ENCODE results near the gene PSKH1.
"Not testable (repeated sequence)": the region's sequence is repeated elsewhere in the genome, so short reads cannot be mapped to it uniquely, and the experiment has no call there.

The PSKH1 gene

DNA sequence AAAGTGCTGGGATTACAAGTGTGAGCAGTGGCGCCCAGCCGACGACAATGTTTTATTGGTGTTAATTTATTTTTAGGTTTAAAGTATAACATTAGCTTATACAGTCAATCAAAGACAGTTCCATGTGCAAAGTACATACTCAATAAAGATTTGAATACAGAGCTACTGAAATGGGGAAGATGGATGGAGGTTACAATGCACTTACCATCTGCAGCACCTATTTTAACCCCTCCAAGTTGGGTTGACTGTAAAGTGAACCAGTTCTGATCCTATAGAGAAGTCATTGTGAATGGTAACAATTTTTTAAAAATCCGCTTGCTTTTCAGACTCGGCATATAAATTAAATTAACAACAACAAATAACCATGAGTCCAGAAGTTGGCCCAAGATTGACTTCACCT, 679 bp upstream of the PSKH1 start:
- no peak for DNase-seq

DNA sequence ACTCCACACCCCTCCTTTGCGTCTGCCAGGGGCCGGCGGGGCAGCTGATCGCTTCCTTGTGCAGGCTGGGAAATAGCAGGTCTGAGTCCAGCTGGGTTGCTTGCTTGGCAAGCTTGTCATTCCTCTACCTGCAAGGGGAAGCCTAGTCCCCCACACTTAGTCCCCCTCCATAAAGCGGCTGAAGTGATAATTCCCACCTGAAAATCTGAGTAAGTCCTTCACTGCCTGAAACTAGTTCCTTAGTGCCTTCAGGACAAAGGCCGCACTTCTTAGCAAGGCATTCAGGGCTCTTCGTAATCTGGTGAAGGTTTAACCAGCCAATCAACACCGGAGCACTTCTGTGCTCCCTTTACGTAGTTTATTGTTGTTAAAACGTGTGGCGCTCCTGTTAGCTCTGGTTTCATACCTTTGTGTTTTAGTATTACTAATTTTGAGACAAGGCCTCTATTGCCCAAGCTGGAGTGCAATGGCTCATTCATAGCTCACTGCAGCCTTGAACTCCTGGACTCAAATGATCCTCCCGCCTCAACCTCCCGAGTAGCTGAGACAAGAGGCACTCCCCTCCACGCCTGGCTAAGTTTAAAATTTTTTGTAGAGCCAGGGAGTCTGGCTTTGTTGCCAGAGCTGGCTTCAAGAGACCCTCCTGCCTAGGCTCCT, 817 bp downstream of the PSKH1 start:
- DNase-seq = no peak

DNA sequence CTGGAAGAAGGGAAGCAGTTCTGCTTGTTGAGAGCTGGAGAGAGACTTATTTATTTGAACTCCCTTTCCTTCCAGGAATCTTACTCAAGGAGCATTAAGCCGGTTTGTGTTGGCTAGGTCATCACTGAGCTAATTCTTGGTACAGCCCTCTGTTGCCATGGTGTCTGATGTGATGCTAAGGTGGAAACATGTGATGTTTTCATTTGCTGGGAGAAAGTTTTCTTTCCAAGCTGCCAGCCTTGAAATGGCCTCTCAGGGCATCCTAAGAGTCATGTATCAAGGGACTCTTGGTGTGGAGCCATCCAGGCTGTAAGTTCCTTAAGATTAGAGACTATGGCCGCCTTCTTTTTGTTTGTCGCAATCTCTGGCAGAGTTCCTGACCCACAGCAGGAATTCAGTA, 4.2 kb downstream of the PSKH1 start:
- DNase-seq = no peak

DNA sequence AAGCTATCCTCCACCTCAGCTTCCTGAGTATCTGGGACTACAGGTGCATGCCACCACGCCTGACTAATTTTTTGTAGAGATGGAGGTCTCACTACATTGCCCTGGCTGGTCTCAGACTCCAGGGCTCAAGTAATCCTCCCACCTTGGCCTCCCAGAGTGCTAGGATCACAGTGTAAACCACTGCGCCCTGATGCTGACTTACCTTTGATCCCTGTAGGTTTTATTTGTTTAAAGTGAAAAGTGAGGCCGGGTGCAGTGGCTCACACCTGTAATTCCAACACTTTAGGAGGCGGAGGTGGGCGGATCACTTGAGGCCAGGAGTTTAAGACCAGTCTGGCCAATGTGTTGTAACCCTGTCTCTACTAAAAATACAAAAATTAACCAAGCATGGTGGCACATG, 8.7 kb downstream of the PSKH1 start:
- no peak for DNase-seq

DNA sequence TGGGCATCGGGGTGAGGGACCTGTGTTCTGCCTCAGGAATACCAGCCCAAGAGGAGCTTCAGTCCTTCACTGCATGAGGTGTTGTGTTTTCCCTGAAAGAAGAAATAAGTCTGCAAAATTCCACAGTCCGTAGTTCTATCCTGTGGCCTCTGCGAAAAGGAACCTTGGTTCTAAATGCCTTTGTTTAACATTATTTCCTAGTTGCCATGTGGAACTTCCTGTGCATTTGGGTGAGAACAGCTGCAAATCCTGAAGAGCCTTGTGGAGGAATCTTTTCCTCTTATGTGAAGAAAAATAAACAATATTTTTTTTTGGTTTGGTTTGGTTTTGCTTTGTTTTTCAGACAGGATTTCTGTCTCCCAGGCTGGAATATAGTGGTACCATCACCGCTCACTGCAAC, 9.8 kb downstream of the PSKH1 start:
- DNase-seq = no peak

DNA sequence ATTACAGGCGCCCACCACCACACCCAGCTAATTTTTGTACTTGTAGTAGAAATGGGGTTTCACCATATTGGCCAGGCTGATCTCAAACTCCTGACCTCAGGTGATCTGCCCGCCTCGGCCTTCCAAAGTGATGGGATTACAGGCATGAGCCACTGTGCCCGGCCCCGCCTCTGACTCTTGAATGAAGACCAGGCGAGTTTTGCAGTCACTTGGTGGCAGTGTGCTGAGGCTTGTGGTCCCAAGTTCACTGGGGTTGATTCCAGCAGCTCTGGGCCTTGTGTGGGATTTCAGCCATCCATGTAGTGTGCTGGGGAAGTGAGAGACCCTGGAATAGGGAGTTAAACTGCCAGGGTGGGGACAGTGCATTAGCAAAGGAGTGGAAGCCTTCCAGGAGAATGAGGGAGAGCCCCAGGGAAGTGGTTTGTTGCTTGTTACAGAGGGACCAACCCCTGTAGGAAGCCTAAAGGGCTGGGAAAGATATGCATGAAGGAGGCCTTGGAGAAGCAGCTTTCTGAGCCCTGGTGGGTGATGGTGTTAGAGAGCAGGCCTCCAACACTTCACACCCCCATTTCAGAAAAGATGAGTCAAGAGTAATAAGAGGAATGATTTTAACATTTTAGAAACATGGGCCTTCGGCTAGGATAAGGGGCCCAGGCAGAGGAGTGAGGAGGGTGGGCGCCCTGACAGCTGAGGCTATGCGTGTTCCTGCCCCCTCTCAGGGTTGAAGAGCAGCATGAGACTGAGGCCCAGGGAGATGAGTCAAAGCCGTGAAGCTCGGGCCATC, 14.5 kb downstream of the PSKH1 start:
- no peak for DNase-seq

DNA sequence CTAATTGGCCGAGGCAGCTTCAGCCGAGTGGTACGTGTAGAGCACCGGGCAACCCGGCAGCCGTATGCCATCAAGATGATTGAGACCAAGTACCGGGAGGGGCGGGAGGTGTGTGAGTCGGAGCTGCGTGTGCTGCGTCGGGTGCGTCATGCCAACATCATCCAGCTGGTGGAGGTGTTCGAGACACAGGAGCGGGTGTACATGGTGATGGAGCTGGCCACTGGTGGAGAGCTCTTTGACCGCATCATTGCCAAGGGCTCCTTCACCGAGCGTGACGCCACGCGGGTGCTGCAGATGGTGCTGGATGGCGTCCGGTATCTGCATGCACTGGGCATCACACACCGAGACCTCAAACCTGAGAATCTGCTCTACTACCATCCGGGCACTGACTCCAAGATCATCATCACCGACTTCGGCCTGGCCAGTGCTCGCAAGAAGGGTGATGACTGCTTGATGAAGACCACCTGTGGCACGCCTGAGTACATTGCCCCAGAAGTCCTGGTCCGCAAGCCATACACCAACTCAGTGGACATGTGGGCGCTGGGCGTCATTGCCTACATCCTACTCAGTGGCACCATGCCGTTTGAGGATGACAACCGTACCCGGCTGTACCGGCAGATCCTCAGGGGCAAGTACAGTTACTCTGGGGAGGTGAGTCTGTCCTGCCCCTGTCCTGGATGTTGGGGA, 16.1 kb downstream of the PSKH1 start:
- DNase-seq = no peak

DNA sequence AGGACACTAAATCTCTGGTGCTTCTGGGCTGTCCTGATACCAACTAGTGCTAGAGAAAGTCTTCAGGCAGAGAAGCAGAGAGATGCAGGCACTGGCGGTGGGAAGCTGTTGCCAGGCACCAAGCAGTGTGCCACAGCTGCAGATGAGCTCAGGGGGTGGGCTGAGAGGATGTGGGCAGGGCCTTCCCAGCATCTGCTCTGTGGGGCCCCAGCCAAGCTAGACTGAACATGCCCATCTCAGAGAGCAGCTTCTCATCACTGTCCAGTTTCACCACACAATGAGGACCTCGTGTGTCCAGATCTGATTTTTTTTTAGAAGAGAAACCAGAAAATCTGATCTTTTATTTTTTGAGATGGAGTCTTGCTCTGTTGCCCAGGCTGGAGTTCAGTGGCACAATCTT, 17.1 kb downstream of the PSKH1 start:
- DNase-seq = no peak

DNA sequence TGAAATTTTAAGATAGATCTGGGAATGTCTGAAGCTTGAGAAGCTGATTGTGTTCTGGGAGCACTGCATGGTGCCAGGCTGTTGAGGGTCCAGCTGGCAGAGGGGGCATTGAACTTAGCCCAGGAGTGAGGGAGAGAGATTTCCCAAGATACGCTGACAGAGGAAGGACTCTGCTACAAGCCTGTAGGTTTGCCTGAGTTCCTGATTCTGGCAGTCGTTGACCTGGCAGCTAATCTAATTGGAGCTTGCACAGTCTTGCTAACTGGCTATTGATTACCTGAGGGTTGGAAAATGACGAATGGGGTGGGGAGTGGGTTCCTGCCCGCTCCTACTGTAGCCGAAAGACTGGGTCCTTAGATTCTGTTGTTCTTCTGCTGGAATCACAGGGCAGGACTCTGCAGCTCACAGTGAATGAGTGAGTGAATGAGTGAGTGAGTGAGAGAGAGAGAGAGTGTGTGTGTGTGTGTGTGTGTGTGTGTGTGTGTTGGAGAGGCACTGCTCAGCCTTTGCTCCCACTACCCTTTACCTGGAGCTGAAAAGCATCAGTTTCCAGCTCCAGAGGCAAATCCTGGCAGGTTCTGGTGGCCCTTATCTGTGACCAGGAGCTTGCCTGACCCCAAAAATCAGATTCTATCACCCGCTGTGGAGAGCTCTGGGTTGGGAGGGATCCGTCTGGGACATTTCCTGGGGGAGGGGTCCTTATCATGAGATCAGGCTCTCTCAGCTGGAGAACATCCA, 21.9 kb downstream of the PSKH1 start:
- DNase-seq = no peak

DNA sequence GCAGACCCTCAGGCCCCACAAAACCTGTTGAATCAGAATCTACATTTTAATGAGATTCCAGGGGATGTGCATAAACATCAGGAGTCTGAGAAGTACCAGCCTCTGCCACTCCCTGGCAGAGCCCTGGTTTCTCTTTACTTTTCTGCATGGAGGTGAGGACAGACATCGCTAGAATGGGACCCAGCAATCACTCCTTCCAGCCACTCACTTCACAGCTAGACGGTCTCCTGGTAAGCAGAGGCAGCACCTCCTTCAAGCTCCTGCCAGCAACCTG, 22.4 kb downstream of the PSKH1 start:
- DNase-seq = not testable (repeated sequence)

DNA sequence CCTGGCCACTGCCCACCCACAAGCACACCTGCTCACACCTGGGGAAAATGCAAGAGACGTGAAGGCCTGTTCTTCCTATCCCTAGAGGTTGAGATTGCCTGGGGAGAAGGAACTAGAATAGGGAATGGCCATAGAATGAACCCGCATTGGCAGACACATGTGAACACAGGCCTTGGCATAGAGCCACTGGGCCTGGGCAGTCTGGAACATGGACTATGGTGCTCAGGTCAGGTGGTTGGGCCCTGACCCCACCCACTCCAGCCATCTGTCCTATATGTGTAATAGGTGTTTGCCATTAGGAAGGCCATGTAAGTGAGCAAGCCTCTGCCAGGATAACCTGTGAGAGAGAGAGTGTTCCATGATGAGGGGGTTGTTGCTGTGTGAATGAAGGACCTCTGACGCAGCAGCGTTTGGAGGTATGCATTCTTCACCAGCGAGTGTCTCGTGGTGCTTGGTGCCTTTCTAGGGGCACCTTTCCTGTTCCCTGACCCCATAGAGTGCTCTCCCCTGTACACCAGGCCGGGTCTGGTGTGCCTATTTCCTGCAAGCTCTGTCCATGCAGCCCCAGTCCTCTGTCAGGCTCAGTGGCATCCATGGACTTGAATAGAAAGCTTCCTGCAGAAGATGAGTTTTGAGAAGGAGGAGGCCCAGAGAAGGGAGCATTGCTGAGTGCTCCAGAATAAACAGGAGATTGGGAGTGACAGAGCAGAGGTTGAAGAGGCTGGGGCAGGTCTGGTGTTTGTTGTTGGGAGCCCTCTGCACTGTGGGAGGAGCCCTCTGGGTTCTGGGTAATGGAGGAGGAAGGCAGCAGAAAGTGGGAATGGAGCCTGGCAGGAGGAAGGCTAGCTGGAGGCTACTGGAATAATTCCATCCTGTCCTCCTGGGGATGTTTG, 23.0 kb downstream of the PSKH1 start:
- no peak for DNase-seq

DNA sequence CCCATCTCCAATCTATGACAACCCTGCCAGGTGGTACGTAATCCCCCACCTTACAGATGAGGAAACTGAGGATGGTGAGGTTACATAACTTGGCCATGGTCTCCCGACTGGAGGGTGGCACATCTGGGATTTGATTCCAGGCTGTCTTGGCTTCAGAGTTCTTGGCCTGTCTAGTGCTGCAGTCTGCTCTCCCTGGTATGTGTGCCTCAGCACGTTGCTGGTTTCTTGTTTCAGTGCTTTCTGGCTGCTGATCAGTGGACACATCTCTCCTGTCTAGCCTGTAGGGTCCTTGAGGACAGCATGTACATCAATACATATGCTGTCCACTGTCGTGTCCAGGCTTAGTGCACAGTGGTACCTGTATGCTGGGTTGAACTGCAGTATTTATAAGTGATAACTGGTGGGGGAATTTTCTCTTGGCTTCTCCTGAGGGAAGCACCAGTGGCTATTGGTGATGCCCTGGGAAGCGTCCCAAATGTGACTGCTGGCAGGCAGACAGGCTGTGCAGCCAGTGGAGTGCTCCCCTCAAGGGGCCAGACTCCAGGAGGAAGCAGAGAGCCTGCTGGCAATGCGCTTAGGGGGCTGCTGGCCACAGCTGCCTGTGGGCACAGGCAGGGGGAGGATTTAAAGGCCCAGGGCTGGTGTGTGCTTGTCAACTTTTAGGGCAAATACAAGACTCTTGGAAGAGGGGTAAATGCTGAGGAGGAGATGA, 24.2 kb downstream of the PSKH1 start:
- no peak for DNase-seq

DNA sequence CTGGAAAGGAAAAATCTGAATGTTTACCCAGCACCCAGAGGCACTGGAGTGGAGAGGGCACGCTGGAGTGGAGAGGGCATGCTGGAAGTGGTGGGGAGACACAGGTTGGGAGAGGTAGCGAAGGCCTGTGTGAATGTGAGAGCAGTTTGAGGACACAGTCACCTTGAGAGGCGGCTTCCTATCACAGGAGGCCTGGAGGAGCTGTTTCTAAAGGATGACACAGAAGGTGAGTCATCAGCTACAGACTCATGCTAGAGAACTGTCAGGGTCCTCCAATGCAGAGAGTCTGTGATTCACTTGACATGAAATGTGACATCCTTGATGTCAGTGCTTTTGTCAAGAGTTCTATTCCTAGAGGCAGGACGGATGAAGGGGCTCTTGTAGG, 24.8 kb downstream of the PSKH1 start:
- no peak for DNase-seq

DNA sequence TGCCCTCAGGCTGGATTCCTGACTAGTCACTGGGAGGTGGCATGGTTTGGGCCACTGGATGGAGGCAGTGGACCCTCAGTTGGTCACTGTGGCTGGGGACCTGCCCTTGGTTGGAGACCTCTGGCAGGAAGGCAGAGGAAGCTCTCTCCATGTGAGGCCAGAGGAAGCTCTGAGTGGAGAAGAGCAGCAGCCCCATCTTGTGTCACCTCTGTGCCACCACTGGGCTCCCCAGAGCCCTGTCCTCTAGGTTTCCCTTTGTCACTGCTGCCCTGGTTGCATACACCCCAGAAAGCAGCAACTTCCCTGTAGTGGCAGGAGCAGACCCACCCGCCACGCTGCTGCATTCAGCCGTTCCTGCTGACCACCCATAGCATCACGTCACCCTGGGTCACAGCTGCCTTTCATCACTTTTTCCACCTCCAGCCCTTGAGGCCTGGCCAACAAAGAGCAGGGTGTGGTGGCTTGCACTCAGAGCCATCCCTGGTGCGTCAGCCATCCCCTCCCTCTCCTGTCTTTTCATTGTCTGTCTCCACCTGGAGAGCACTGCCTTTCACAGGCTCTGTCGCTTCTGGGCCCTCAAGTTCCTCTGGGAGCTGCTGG, 26.7 kb downstream of the PSKH1 start:
- DNase-seq = no peak

DNA sequence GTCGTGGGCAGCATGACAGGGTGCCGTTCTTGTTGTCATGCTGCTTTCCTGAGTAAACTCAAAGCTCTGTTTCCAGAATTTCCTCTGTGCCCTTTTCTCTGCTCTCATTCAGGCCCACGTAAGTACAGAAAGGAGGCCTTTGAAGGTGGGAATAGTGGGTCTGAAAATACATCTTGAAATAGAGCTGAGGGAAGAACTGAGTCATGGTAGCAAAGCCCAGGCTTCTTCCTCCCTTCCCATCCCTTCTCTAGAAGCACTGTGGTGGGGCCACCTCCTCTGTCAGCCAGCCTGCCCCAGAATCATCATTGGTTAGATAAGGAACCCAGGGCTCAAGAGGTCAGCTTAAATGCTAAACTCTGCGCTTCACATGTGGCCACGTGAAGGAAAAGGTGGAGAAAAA, 29.2 kb downstream of the PSKH1 start:
- no peak for DNase-seq

DNA sequence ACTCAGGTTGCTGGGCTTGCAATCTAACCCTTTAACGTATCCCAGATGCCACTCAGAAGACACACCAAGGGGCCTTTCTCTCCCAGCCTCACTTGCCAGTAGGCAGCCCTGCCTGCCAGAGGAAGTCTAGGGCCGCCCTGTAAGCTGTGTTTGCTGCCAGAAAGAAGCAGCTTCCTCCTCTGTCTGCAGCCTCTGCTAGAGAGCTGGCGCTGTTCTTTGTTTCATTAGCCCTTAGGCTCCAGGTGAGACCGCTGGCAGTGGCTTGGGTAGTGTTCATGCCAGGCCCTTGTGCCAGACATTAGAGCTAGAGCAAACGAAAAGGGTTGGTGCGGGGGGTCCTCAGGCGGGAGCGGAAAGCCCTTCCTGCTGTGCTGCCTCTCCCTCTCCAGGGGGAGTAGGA, 29.7 kb downstream of the PSKH1 start:
- DNase-seq = no peak

DNA sequence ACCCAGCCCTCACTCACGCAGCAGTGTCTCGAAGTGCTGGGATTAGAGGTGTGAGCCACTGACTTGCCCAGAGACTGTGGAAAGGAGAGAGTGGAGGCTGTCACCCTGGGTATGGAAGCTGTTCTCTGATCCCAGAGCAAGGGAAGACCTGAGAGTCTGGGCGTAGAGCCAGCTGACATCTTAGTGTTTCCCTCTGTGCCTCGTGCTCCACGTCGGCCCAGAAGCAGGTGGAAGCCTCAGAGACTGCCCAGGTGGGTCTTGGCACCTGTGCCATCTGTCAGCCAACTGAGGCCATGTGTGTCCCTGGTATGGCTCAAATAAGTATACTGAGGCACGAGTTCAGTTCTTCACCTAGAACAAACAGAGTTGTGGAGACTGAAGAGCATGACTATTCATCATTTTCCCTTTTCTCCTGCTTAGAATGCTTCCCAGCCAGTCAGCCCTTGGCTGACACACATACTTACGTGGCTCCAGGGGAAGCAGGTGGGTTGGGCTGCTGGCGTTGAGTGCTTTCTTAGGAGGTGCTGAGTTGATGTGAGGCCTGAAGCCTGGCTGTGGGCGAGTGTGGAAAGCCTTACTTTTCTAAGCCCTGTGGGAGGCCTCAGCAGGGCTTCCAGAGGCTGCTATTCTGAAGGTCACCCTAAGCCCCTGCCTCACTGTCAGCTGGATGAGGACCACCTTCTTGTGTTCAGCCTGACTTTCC, 30.5 kb downstream of the PSKH1 start:
- no peak for DNase-seq

DNA sequence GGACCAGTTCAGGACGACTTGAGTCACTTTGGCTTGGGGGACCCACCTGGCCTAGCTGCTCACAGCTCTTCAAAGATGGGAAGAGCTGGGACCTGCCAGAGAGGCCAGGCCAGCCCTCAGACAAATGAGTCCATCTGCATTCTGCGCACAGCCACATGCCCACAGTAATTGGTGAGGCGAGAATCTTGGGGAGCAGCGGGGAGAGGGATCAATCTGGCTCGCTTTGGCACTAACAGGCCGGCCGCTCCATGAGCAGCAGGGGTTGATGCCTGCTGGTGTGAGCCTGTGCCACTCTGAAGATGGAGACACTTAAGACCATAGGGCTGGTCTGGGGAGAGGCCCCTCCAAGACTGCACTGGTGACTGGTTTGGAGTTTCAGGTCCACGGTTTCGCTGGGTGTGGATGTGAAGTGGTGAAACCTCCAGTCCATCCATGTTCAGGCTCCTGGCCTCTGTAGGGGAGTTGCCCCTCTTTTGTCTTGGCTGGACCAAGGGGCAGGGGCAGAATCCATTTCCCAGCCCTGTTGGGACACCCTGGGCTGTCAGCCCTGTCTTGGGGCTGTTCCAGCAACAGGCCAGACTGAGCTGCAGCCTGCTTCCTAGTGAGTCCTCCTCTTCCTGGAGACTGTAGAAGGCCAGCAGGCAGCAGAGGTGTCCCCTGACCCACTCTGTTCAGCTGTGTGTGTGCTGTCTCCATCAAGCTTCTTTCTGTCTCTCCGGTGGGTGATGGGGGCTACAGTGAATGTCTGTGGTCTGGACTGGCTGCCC, 31.3 kb downstream of the PSKH1 start:
- no peak for DNase-seq

DNA sequence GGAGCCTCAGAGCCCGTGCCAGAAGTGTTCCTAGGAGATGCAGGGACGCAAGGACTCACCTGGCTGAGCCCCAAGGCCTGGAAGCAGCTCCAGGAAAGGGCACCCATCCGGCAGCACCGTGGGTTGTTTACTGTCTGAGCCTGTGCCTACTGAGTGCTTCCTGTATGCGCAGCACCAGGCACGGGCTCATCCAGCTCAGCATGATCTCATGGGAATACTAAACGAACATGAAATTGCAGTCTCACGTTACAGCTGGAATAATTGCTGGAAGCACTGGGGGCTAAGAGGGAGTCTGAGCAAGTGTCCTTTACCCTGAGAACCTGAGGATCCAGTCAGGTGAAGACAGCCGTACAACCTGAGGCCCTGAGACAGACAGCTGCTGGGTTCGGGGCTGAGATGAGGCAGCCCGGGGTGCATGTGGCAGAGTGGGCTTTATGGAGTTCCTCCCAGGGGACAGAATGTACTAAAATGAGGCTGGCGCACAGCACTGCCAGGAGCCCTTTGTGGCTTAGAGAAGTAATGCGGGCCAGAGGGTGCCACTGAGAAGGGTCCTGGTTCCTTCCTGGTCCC, 33.2 kb downstream of the PSKH1 start:
- no peak for DNase-seq

Data from activated naive CD4-positive, alpha-beta T cell (primary cell).